OCI-LY3 (cell line): ENCODE data around the gene EIF2AK3.

ENCODE experiments used
- H2AFZ ChIP-seq: fragments of 200-600, 300-600 bp; shearing (Covaris generic); 2 replicates; pipeline ENCODE4 v1.6.0; 2014; ENCODE audit warnings: antibody characterized with exemption, low read depth, low read length
- H3K27ac ChIP-seq: fragments of 200-600, 300-600 bp; sonication (generic); 2 replicates; pipeline ENCODE4 v1.5.1; 2014; ENCODE audit warnings: mild to moderate bottlenecking, low read length, moderate library complexity, mixed read lengths
- H3K27me3 ChIP-seq: fragments of 200-600, 300-600 bp; sonication (generic); 2 replicates; pipeline ENCODE4 v1.6.1; 2014; ENCODE audit warnings: low read depth, low read length, mixed read lengths
- H3K36me3 ChIP-seq: fragments of 200-600, 300-600 bp; sonication (generic); replicated peaks from 2 replicates; pipeline ENCODE3; 2014; ENCODE audit warnings: low read depth, low read length, mixed read lengths
- H3K4me1 ChIP-seq: fragments of 300-600, 200-600 bp; sonication (generic); 2 replicates; pipeline ENCODE4 v1.6.1; 2014; ENCODE audit warnings: low read length, mixed read lengths
- H3K4me2 ChIP-seq: fragments of 200-600, 300-600 bp; sonication (generic); 2 replicates; pipeline ENCODE4 v1.6.1; 2014; ENCODE audit warnings: low read length, mixed read lengths
- H3K4me3 ChIP-seq: fragments of 300-600, 200-600 bp; sonication (generic); 2 replicates; pipeline ENCODE4 v1.5.1; 2014; ENCODE audit warnings: antibody characterized with exemption, mild to moderate bottlenecking, low read length, moderate library complexity
- H3K79me2 ChIP-seq: fragments of 300-600, 200-600 bp; shearing (Covaris generic); 2 replicates; pipeline ENCODE4 v1.6.1; 2014; ENCODE audit warnings: mild to moderate bottlenecking, low read length, mixed read lengths
- H3K9ac ChIP-seq: fragments of 300-600, 200-600 bp; shearing (Covaris generic); 2 replicates; pipeline ENCODE4 v1.6.0; 2014; ENCODE audit warnings: mild to moderate bottlenecking, low read length, moderate library complexity
- H3K9me3 ChIP-seq: fragments of 200-600, 300-600 bp; shearing (Covaris generic); 2 replicates; pipeline ENCODE4 v1.6.1; 2014; ENCODE audit warnings: low read length, mixed read lengths; ENCODE audit not compliant: insufficient read depth
- H4K20me1 ChIP-seq: fragments of 200-600, 300-600 bp; sonication (generic); 2 replicates; pipeline ENCODE4 v1.6.1; 2016; ENCODE audit warnings: low read length, mixed read lengths; ENCODE audit not compliant: insufficient read depth
- EZH2phosphoT487 ChIP-seq: fragments of 200-600 bp; shearing (Covaris generic); IDR thresholded peaks from 2 replicates; pipeline ENCODE4 v1.6.1; 2018; ENCODE audit warnings: antibody characterized with exemption, mixed run types, low read depth
- TF ChIP-seq, protein P1 (sequence below): fragments of 200-600, 300-600 bp; sonication (generic); IDR thresholded peaks from 2 replicates; pipeline ENCODE4 v1.5.1; 2014; ENCODE audit warnings: antibody characterized with exemption, low read length, low read depth

Gene EIF2AK3

DNA sequence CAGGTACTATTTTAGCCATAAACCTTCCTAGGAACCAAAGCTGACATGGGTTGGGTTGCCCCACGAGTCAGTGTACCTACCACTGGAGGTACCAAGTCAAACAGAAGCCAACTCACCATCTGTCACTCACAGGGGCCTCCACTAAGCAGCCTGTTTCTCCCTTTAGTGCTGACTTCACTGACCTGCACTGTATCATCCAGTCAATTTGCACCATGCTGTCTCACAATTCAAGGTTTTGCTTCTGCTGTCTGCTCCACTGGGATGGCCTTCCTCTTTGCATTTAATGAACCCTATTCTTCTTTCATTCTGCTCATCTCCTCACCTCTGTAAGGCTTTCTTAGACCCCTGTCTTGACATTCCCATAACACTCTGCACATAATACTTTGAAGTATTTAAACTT lies 47.2 kb downstream of the EIF2AK3 start:
- Histone ChIP-seq H3K4me2 (no peak overlapping the region), H3K4me3 (no peak overlapping the region), H3K36me3 (peaks cover 26% of the 10 kb centered on the region)

GRCh38 chr2:88575630-88576029 lies 51.6 kb downstream of the EIF2AK3 start:
- Histone ChIP-seq H3K4me3 (no peak overlapping the region), H4K20me1 (0 out of 2 replicates have a peak, but pooled peaks cover 6% of the 10 kb centered on the region), H3K4me2 (no peak overlapping the region), H3K27ac (no peak overlapping the region), H3K27me3 (no peaks in the 10 kb centered on the region), H2AFZ (no peak overlapping the region), H3K36me3 (peaks cover 30% of the 10 kb centered on the region), H3K9me3 (no peaks in the 10 kb centered on the region), H3K9ac (no peak overlapping the region), H3K79me2 (no peaks in the 10 kb centered on the region), H3K4me1 (no peaks in the 10 kb centered on the region)
- TF ChIP-seq EZH2phosphoT487 = no peak
- TF ChIP-seq, protein P1, sequence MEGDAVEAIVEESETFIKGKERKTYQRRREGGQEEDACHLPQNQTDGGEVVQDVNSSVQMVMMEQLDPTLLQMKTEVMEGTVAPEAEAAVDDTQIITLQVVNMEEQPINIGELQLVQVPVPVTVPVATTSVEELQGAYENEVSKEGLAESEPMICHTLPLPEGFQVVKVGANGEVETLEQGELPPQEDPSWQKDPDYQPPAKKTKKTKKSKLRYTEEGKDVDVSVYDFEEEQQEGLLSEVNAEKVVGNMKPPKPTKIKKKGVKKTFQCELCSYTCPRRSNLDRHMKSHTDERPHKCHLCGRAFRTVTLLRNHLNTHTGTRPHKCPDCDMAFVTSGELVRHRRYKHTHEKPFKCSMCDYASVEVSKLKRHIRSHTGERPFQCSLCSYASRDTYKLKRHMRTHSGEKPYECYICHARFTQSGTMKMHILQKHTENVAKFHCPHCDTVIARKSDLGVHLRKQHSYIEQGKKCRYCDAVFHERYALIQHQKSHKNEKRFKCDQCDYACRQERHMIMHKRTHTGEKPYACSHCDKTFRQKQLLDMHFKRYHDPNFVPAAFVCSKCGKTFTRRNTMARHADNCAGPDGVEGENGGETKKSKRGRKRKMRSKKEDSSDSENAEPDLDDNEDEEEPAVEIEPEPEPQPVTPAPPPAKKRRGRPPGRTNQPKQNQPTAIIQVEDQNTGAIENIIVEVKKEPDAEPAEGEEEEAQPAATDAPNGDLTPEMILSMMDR = no peak

More for the DNA sequence above, 47.2 kb downstream of the EIF2AK3 start:
- Histone ChIP-seq H3K27me3 (no peaks in the 10 kb centered on the region), H3K9me3 (no peaks in the 10 kb centered on the region), H3K79me2 (no peaks in the 10 kb centered on the region), H3K27ac (no peak overlapping the region), H2AFZ (no peak overlapping the region), H3K4me1 (no peaks in the 10 kb centered on the region), H4K20me1 (no peaks in the 10 kb centered on the region), H3K9ac (no peak overlapping the region)
- TF ChIP-seq, protein P1 = no peak
- TF ChIP-seq EZH2phosphoT487 = no peak

DNA sequence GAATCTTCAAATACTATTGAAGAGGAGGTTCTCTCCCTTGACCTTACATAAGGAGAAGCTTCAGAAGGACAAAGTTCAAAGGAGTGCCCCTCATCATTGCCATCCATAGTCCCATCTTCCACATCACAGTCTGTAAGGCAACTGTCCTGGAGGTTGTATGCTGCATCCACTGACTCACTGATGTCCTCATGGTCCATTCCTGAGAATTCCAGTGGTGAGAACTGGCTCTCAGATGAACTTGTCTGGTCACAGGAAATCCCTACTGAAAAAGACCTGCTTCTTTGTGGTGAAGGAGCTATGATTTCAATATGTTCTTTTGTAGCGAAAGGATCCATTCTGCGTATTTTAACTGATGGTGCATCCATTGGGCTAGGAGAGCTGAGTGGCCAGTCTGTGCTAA lies 52.2 kb downstream of the EIF2AK3 start:
- Histone ChIP-seq H2AFZ (no peak overlapping the region), H3K4me2 (no peak overlapping the region), H3K79me2 (no peaks in the 10 kb centered on the region), H3K27me3 (no peaks in the 10 kb centered on the region), H3K4me3 (no peak overlapping the region), H4K20me1 (0 out of 2 replicates have a peak, but pooled peaks cover 6% of the 10 kb centered on the region), H3K9ac (no peak overlapping the region), H3K36me3 (peaks cover 34% of the 10 kb centered on the region), H3K27ac (no peak overlapping the region), H3K9me3 (no peaks in the 10 kb centered on the region), H3K4me1 (no peaks in the 10 kb centered on the region)
- TF ChIP-seq, protein P1 = no peak
- TF ChIP-seq EZH2phosphoT487 = no peak

GRCh38 chr2:88574445-88574844 lies 52.8 kb downstream of the EIF2AK3 start:
- no peaks in the 10 kb centered on the region for H3K79me2 ChIP-seq
- H3K27me3 ChIP-seq = no peaks in the 10 kb centered on the region
- H3K4me3 ChIP-seq = no peak overlapping the region
- H3K4me2 ChIP-seq = no peak overlapping the region
- no peak overlapping the region for H3K27ac ChIP-seq
- H3K4me1 ChIP-seq = no peaks in the 10 kb centered on the region
- H3K9ac ChIP-seq = no peak overlapping the region
- peaks cover 32% of the 10 kb centered on the region for H3K36me3 ChIP-seq
- TF ChIP-seq EZH2phosphoT487 = no peak
- TF ChIP-seq, protein P1 = no peak
- 0 out of 2 replicates have a peak, but pooled peaks cover 6% of the 10 kb centered on the region for H4K20me1 ChIP-seq
- no peak overlapping the region for H2AFZ ChIP-seq
- H3K9me3 ChIP-seq = no peaks in the 10 kb centered on the region
